GM12872 (cell line): Measurements from ENCODE around the gene ELFN2.

ENCODE experiments used
- TF ChIP-seq, protein P1 (sequence below): IDR thresholded peaks from 3 replicates; pipeline ENCODE4 v1.5.1; 2011; ENCODE audit warnings: low read depth, mild to moderate bottlenecking, low read length, moderate library complexity; ENCODE audit not compliant: insufficient read depth

The ELFN2 gene

DNA sequence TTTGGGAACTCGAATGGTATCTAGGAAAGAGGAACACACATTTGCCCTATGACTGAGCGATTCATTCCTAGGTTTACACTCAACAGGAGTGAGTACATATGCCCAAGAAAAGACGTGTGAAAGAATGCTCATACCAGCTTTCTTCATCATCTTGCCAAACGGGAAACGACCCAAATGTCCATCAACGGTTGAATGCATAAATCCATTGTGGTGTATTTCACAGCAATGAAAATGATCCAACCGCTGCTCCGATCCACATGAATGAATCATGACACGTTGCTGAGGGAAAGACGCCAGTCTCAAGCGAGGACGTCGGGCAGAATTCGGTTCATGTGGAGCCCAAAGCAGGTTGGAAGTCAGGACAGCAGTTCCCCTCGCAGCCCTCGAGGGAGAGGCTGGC lies 73.4 kb downstream of the ELFN2 start:
- TF ChIP-seq, protein P1, sequence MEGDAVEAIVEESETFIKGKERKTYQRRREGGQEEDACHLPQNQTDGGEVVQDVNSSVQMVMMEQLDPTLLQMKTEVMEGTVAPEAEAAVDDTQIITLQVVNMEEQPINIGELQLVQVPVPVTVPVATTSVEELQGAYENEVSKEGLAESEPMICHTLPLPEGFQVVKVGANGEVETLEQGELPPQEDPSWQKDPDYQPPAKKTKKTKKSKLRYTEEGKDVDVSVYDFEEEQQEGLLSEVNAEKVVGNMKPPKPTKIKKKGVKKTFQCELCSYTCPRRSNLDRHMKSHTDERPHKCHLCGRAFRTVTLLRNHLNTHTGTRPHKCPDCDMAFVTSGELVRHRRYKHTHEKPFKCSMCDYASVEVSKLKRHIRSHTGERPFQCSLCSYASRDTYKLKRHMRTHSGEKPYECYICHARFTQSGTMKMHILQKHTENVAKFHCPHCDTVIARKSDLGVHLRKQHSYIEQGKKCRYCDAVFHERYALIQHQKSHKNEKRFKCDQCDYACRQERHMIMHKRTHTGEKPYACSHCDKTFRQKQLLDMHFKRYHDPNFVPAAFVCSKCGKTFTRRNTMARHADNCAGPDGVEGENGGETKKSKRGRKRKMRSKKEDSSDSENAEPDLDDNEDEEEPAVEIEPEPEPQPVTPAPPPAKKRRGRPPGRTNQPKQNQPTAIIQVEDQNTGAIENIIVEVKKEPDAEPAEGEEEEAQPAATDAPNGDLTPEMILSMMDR, result no peak

DNA sequence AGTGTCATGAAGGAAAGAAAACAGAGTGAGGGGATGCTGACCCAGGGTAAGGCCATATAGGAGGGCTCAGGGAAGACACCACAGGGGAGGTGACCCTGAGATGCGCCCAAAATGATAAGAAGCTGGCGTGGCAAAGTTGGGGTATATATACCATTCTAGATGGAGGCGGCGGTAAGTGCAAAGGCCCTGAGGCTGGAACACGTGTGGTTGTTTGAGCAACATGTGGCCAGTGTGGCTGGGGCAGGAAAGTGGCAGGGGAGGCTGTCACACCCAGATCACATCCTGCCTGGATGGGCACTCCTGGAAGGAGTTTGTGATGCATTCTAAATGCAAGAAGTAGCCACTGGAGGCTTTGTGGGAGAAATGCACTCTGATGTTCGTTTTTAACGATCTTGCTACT lies 74.8 kb downstream of the ELFN2 start:
- TF ChIP-seq, protein P1, result no peak

DNA sequence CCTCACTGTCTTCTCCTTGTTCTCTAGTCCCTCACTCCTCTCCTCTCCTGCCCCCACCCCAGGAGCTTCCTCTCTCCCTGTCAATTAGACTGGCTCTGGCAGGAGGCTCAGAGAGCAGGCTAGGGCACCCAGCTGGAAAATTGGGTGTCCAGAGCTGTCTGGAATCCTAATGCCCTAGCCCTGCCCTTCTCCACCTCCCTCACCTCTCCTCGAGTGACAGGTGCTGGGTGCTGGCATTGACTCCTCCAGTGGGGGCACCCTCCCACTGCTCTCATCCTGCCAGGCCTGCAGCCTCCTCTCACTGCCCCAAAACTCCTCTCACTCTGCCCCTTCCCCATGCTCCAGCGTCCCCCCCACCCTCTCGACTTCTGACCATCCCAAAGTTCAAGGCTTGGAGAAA lies 76.0 kb downstream of the ELFN2 start:
- TF ChIP-seq, protein P1, result no peak

DNA sequence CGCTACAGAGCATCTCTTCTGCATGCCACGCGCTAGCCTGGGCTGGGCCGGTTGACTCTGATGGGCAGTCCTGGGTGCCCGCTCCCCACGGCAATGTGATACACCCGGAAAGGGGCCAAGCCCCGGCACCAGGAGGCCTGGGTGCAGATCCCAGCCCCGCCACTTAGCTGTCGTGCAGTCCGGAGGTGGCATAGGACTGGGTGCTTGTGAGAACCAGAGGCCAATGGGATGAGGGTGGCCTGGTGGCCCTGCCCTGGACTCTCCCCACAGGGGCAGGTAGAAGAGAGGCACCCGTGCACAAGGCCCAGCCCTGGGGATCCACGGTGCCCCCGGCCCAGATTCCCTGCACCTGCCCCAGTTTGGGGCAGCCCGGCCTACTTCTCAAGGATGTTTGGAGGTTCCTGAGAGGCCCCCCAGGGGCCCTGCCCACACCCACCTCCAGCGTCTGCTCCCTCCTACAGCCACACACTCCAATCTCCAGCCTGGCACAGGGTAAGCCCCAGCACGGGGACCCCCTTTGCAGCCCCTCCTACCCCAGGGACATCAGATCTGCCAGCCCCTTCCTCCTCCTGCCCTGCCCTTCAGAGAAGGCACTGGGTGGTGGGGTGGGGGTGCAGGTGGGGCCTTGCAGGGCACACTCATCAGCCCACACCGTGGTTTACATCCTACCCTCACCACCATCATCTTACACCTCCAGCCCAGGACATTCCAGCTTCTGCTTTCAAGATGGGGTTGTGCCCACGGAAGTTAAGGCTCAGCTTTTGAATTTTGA lies 78.0 kb downstream of the ELFN2 start:
- TF ChIP-seq, protein P1, result no peak

DNA sequence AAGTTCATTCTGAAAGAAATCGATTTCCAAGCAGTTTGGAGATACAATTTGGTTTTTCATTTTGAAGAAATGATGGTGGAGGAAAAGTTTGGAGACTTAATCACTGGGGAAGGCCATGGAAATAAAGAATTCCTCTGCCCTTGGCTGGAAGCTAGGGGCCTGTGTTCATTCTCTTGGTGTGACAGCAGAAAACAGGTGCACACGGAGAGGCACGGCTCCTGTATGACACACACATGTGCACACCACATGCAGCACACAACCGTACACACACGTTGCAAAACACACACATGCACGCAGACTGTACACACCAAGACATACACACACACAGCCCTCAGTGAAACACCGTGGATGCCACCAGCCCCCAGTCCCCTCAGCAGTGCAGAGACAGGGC lies 80.8 kb downstream of the ELFN2 start:
- TF ChIP-seq, protein P1, result no peak

DNA sequence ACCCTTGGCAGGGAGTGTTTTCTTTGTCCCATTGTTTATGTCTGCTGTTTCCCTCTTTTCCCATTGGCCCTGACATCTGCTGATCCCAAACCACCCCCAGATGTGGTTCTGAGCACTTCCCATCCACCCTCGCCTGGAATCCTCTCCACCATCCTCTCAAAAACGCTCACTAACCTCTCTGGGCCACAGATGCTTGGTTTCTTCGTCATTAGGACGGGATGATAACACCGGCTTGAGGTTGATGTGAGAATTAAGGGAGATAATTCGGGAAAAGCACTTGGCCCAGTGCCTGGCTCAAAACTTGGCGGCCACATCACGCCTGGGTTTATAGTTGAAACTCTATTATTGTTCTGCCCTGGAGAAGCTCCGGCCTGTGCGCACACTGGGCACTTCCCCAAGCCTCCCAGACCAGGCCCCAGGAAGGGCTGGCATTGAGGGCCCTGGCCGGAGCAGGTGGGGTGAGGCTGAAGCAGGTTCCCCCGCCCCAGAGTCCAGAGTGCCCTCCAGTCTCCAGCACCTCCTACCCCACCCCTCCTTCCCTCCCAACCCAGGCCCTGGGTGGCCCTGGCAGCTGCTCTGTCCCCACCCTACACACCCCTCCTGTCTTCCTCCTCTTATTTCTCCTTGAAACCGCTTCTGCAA lies 81.3 kb downstream of the ELFN2 start:
- TF ChIP-seq, protein P1, result no peak

DNA sequence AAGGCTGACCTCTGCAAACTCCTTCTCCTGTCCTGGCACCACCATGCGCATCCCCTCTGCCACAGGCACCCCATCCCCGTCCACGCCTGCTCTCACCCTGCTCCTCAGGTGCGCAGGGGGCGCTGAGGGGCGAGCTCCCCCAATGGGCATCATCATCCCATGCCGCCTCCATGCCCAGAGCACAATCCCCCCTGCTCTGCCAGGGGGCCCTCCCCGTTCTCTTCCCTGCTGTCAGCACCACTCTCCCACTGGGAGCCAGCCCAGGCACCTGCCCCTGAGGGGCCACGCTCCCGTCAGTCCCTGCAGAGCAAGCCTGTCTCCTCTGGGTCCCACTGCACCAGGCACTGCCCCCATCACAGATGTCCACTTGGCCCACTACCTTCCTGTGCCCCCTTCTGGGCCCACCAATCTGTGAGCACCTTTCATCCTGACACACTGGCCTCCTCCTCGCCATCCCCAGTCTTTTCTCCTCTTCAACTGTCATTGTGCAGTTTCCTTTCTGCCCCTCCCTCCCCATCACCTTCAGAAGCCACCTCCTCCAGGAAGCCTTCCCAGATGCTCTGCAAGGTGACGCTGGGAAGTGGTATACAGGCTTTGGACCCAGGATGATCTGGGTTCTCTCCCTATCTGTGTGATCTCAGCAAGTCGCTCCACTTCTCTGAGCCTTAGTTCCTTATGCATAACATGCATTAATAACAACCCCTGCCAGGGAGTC lies 82.4 kb downstream of the ELFN2 start:
- TF ChIP-seq, protein P1, result no peak
